Right lobe of liver (tissue), 6 donors: Measurements from ENCODE around the gene FAM163B. TPM values are rescaled to one million over a fixed set of nuclear protein-coding genes. Genes with fewer than 3 reads are reported as not detected.
"Not testable (repeated sequence)": the region's sequence is repeated elsewhere in the genome, so short reads cannot be mapped to it uniquely, and the experiment has no call there.

Experiments used
- ATAC-seq, 4 donors: fragments of 200-7000 bp; cut with Tn5 transposase; one replicate each; pipeline ENCODE4 v1.9.1; 2020; ENCODE audit warnings: mild to moderate bottlenecking in 4 of 4, moderate library complexity in 4 of 4
- DNase-seq, 3 donors: peaks; one replicate each; pipeline ENCODE4 v3.0.0-alpha.2; 2020
- H3K27ac ChIP-seq, 3 donors: fragments of 200-600 bp; one replicate each; pipeline ENCODE4 v1.8.0; 2022
- H3K27me3 ChIP-seq, 2 donors: fragments of 200-600 bp; one replicate each; pipeline ENCODE4 v1.8.0; 2022
- H3K36me3 ChIP-seq, 4 donors: fragments of 200-600 bp; sonication (generic) in 1 of 4; one replicate each; pipeline versions ENCODE4 v1.5.1 to v1.8.0; 2017 to 2022; ENCODE audit warnings: control low read depth in 1 of 4
- H3K4me1 ChIP-seq, 4 donors: fragments of 200-600 bp; sonication (generic) in 1 of 4; one replicate each; pipeline versions ENCODE4 v1.5.1 to v1.8.0; 2017 to 2022; ENCODE audit warnings: control low read depth in 1 of 4
- H3K4me3 ChIP-seq, 3 donors: fragments of 200-600 bp; one replicate each; pipeline ENCODE4 v1.8.0; 2022
- H3K9me3 ChIP-seq, 4 donors: fragments of 200-600 bp; sonication (generic) in 1 of 4; one replicate each; pipeline versions ENCODE4 v1.5.1 to v1.8.0; 2017 to 2022; ENCODE audit warnings: control low read depth in 1 of 4
- CTCF ChIP-seq, 4 donors: fragments of 200-600 bp in 3 of 4; fragments of 450-650 bp in 1 of 4; IDR thresholded peaks; one replicate each; pipeline versions ENCODE4 v1.5.1 to v1.8.0; 2016 to 2022; ENCODE audit warnings: antibody characterized with exemption in 4 of 4, mild to moderate bottlenecking in 2 of 4
- POLR2A ChIP-seq: fragments of 450-650 bp; IDR thresholded peaks from one replicate; pipeline ENCODE4 v1.6.1; 2017; ENCODE audit warnings: antibody characterized with exemption, mild to moderate bottlenecking
- WGBS: methylation state at CpG from one replicate; pipeline ENCODE4 v1.1.6; 2018; ENCODE audit warnings: low coverage, low lambda C conversion rate; ENCODE audit not compliant: insufficient coverage; ENCODE audit errors: missing lambda C conversion rate; 5-methylcytosine and 5-hydroxymethylcytosine counted together
- intact Hi-C, 2 donors: fragments of 100-400 bp; cut with DNase I; formaldehyde crosslinking; loops; one replicate each; pipeline versions ENCODE4 v1.11.2 to v1.14.1; 2022
- total RNA-seq, 6 experiments: library from RNA; depleted of rRNA in 2 of 6; stranded (reverse); fragments of >200 nt in 2 of 6; fragmentation: NEBNext Ultra II Directional in 3 of 6; extraction: Animal tissue kit (Norgen Biotek cat#: 25700) in 3 of 6; gene quantifications; one replicate each; pipeline versions ENCODE4 v1.1.0 to v1.2.4, GENCODE V29; 2016 to 2023
- donor health status: DM: no; HTN: yes; CAD: no.
- donor health status: DM: no; HTN: no; CAD: no.
- donor health status: DM: no; HTN: no; CAD: no.
- donor health status: DM: no; HTN: yes; CAD: no.
- donor health status: DM: no; HTN: yes; CAD: no.

FAM163B gene
- total RNA-seq, 6 experiments from 2014 or later, result 1.6 to 5.8 (median 3.0) TPM

GRCh38 chr9:133566817-133567216 is 42.4 kb downstream of the FAM163B start:
- Histone ChIP-seq H3K36me3 (no peaks in the 10 kb centered on the region), H3K4me3 (no peak overlapping the region), H3K27me3 (no peaks in the 10 kb centered on the region), H3K9me3 (no peaks in the 10 kb centered on the region), H3K27ac (no peak overlapping the region), H3K4me1 (peaks cover 0 to 6% (median 0%) of the 10 kb centered on the region in 4 donors)
- TF ChIP-seq POLR2A (no peak), CTCF (IDR thresholded peaks at IDR 0.05) (no peak)
- no CpG with 5 or more reads among the region's 17 CpGs for WGBS
- ATAC-seq (no peak), DNase-seq (no peak)
- intact Hi-C loops, result no loop called here

GRCh38 chr9:133566382-133566781 is 42.8 kb downstream of the FAM163B start:
- intact Hi-C loops, result no loop called here
- Histone ChIP-seq H3K27me3 (no peaks in the 10 kb centered on the region), H3K4me3 (no peak overlapping the region), H3K4me1 (peaks cover 0 to 6% (median 0%) of the 10 kb centered on the region in 4 donors), H3K27ac (no peak overlapping the region), H3K36me3 (no peaks in the 10 kb centered on the region), H3K9me3 (no peaks in the 10 kb centered on the region)
- ATAC-seq (no peak), DNase-seq (no peak)
- no CpG with 5 or more reads among the region's 14 CpGs for WGBS
- no peak for TF ChIP-seq POLR2A
- TF ChIP-seq CTCF (IDR thresholded peaks at IDR 0.05), result no peak

GRCh38 chr9:133564451-133565116 is 44.6 kb downstream of the FAM163B start:
- intact Hi-C loops, result no loop called here
- DNase-seq (no peak), ATAC-seq (no peak)
- no peak overlapping the region for H3K4me3 ChIP-seq
- WGBS, result 84% methylated on average over 9 of the region's 11 CpGs
- H3K27ac ChIP-seq, result peak overlapping the region in 1 of 3 donors; percentile 9
- TF ChIP-seq POLR2A, result no peak
- no peak for TF ChIP-seq CTCF (IDR thresholded peaks at IDR 0.05)
- peaks cover 0 to 6% (median 0%) of the 10 kb centered on the region in 4 donors for H3K4me1 ChIP-seq
- H3K36me3 ChIP-seq, result no peaks in the 10 kb centered on the region
- H3K9me3 ChIP-seq, result no peaks in the 10 kb centered on the region
- no peaks in the 10 kb centered on the region for H3K27me3 ChIP-seq

- H3K4me1 ChIP-seq, ATAC-seq, H3K9me3 ChIP-seq, H3K27me3 ChIP-seq, H3K27ac ChIP-seq, DNase-seq, H3K4me3 ChIP-seq, intact Hi-C loops, H3K36me3 ChIP-seq: not testable (repeated sequence)
These were observed 45.4 kb downstream of the FAM163B start for GRCh38 chr9:133563814-133564213.

- 41% methylated on average over 7 of the region's 14 CpGs for WGBS
- no peak overlapping the region for H3K27ac ChIP-seq
- intact Hi-C loops, result no loop called here
- no peaks in the 10 kb centered on the region for H3K9me3 ChIP-seq
- no peaks in the 10 kb centered on the region for H3K27me3 ChIP-seq
- ATAC-seq (no peak), DNase-seq (no peak)
- TF ChIP-seq CTCF (IDR thresholded peaks at IDR 0.05), result no peak
- TF ChIP-seq POLR2A, result no peak
- no peak overlapping the region for H3K4me3 ChIP-seq
- H3K36me3 ChIP-seq, result no peaks in the 10 kb centered on the region
- peaks cover 0 to 6% (median 0%) of the 10 kb centered on the region in 4 donors for H3K4me1 ChIP-seq
These were observed 45.8 kb downstream of the FAM163B start for GRCh38 chr9:133563291-133563796.
